ENCODE data around the gene DAAM2.

The DAAM2 gene

DNA sequence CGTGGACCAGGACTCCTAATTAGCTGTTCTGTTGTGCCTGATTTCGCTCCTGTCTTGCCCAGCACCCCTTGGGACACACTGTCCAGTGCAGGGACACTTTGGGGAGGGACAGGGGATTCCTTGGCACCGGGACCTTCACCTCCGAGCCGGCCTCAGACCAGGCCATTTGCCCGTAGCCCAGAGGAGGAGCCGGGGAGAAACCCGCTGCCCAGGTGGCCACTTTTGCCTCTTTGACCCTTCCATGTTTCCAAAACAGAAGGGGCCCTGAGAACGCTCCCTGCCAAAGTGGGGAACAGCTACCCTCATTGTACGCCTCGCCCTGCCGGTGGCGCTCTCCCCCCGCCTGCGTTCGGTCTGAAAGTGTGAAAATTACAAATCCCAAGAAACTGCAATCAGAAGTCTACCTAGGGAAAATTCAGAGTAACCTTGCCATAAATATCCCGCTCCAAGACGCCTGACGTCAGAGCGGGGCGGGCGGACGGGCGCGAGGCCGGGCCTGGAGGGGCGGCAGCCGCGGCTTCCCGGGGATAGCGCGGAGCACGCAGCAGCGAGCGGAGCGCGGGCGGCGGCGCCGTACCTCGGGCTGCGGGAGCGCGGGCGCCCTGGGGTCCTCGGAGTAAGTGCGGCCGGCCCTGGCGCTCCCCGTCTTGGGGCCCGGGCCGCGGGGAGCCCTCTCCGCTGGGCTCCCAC, at the start of gene DAAM2:
Gene DAAM2, plus strand, starts transcription at position 527 of the 690 bp plus-strand sequence. CDS start 63,927 bp downstream, outside the sequence.
- DNase-seq (ENCODE audit: low spot score), result peak; percentile 66

DNA sequence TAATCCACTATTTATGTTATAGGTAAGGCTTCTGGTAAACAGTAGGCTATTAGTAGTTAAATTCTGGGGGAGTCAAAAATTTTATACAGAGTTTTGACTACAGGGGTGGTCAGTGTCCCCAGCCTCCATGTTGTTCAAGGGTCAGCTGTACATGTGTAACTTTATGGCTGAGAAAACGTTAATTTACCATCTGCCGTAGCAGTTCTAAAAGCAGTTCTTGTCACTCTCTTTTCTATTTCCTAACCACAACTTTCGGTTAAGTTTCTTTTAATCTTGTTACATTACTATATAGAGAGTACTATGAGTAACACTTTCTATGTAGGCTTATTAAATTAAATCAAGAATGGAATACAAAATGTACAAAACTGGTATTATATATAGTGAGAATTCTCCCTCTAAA, 45.4 kb upstream of the DAAM2 start:
- DNase-seq (ENCODE audit: low spot score), result no peak

GRCh38 chr6:39752835-39753724, 39.1 kb upstream of the DAAM2 start:
- DNase-seq (ENCODE audit: low spot score), result no peak

DNA sequence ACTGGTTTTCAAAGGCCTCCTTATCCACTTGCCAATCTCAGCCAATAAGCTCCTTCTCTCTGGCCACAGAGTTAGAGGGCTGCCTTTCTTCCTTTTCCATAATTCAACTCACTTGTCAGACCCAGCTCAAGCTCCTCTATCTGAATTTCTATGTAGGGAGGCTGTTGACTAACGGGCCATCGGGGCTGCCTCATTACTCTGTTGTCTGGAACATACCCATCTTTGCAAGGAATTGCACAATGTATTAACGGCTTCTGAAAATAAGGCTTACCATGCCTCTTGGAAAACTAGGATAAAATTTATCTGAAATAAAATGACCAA, 38.5 kb upstream of the DAAM2 start:
- no peak for DNase-seq (ENCODE audit: low spot score)

DNA sequence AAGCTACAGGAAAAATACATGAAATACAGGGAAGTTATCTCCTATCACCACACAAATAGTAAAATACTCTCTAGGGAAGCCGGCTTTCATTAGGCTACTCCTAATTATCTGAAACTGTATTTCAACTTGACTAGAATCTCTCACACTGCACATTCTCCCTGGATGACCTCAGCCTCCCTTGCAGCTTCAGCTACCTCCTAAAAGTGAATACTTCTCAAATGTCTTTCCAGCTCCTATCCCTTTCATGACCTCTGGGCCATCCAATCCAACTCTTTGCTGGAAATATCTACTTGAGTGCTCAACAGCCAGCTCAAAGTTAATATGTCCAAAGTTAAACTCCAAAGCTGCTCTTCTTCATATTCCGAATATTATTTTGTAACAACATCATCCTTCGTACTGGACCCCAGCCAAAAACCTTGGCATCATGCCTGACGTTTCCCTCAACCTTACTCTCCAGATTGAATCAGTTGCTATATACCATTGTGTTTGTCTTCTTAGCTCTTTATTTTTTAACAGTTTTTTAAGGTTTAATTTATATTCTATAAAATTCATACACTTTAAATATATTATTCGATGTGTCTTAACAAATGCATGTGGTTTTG, 37.6 kb upstream of the DAAM2 start:
- no peak for DNase-seq (ENCODE audit: low spot score)

DNA sequence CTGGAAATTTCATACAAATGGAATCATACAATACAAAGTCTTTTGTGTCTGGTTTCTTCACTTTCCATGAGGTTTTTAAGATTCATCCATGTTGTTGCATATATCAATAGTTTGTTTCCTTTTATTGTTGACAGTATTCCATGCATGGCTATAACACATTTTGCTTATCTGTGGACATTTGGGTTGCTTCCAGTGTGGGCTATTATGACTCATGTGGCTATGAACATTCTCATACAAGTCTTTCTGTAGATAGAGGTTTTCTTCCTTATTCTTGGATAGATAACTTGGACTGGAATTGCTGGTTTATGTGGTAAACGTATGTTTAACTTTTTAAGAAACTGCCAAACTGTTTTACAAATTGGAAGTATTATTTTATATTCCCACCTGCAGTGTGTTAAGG, 36.9 kb upstream of the DAAM2 start:
- DNase-seq (ENCODE audit: low spot score), result no peak

DNA sequence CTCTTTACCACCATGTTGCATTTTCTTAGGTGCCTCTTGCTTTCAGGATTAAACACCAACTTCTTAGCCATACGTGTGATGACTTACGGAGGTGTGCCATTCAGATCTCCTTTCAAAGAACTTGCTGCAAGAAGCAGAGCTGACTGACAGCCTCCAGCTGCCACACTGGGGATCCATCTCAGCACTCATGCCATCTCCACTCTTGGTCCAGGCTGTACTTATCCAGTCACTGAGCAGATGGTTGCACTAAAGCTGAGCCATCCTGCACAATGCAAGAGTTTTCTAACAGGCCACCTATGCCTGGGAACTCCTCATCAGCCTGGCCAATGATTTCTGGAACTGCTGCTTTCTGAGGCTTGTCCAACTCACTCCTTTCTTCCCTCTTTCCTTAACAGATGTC, 35.6 kb upstream of the DAAM2 start:
- DNase-seq (ENCODE audit: low spot score), result no peak

- DNase-seq (ENCODE audit: low spot score), result no peak
Measured at GRCh38 chr6:39758905-39759605, 33.1 kb upstream of the DAAM2 start.

DNA sequence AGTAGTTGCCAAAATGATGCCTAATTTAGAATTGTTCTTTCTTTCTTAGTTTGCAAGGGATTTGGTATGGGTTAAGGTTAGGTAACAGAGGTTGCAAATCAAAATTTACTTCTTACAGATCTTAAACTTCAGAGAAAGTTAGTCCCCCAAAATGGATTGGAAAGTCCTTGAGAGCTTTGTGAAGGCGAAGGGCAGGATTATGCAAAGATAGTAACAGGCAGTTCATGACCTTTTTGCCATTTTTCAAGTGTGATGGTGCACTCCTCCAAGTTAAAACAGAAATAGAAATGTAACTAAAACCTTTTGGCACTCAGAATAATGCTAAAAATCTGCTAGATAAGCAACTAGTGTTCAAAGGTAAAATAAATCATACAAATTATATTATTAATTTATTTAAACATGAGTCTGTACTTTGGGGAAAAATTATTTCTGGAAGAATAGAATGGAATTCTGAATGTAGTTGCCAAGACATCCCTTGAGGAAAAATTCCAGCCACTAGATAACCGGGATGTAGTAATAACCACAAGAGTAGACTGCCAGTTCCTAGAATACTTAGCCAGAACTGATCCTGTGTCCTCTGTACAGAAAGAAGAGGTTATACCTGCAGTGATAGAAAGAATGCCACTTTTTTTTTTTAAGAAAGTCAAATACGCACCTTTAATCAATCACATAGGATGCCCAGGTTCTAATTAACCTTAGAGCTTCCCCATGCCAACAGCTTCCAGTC, 31.8 kb upstream of the DAAM2 start:
- no peak for DNase-seq (ENCODE audit: low spot score)

- no peak for DNase-seq (ENCODE audit: low spot score)
Measured at GRCh38 chr6:39765508-39766065, 26.6 kb upstream of the DAAM2 start.

GRCh38 chr6:39769012-39769411, 23.2 kb upstream of the DAAM2 start:
- no peak for DNase-seq (ENCODE audit: low spot score)

GRCh38 chr6:39770446-39770845, 21.7 kb upstream of the DAAM2 start:
- no peak for DNase-seq (ENCODE audit: low spot score)

GRCh38 chr6:39772559-39773273, 19.5 kb upstream of the DAAM2 start:
- no peak for DNase-seq (ENCODE audit: low spot score)

- DNase-seq (ENCODE audit: low spot score), result no peak
Measured at GRCh38 chr6:39773782-39774181, 18.4 kb upstream of the DAAM2 start.

GRCh38 chr6:39776581-39776980, 15.6 kb upstream of the DAAM2 start:
- DNase-seq (ENCODE audit: low spot score), result no peak

DNA sequence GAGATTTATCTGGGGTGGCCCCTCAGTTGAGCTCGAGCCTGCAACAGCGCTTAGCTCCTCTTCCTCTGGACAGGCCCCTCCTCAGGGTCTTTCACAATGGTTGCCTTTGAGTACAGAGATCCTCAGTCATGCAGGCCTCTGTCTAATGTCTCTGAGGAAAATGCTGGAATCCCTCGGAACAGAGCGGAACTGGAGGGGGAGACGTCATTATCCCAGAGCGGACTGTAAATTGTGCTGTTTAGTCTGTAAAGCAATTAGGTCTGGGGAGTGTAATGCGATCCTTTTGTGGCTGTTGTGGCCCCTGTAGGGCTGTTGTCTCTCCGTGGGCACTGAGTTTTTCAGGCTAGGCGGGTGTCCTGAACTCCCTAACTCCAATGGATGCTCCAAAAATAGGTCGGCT, 15.0 kb upstream of the DAAM2 start:
- DNase-seq (ENCODE audit: low spot score), result no peak

DNA sequence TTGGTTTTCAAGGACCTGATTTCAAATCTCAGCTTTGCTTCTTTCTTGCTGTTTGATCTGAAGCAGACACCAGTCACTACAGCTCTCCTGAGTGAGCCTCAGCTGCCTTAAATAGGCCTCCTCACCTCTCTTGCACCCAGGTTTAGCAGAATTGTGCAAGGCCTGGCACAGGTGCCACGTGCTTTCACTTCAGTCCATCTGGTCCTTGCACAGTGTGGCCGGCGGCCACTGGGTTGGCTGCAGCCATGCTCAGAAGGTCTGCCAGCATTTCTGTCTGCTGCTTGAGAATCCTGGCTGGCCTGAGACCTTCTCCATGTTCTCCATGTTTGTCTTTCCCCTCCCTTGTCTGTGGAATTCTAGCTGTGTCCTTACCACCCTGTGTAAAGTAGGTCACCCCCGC, 14.5 kb upstream of the DAAM2 start:
- DNase-seq (ENCODE audit: low spot score), result no peak

- no peak for DNase-seq (ENCODE audit: low spot score)
Measured at GRCh38 chr6:39778581-39779255, 13.5 kb upstream of the DAAM2 start.

DNA sequence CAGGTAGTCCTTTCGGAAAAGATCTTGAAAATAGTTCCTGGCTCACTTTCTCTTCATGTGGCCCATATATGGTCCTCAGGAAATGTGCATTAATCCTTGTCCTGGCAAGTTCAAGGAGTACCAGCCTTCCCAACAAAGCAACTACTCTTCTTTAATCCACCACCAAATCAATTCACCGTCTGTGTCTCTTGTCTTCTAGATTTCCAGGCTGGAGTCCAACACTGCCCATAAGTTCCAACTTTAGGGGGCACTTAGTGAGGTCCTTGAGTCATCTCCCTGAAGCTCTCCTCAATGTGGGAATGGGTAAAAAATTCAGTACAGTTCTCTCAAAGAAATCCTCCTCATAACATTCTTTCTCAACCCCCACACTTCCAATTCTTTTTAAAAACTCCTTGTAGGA, 6.9 kb upstream of the DAAM2 start:
- DNase-seq (ENCODE audit: low spot score), result no peak

GRCh38 chr6:39786649-39787048, 5.5 kb upstream of the DAAM2 start:
- DNase-seq (ENCODE audit: low spot score), result no peak

All from hepatic stellate cell (primary cell).